SK-N-SH (cell line): Measurements from ENCODE around the gene ABLIM1. TPM values are rescaled to one million over a fixed set of nuclear protein-coding genes. Genes with fewer than 3 reads are reported as not detected.

Experiments used
- CTCF ChIA-PET: fragments of 300-600, 350-600 bp; formaldehyde crosslinking; extraction: SDS; loops from one replicate; lab custom pipeline; 2021; lab: Yijun Ruan, JAX
- POLR2A ChIA-PET: fragments of 350-600 bp; sonication (Branson Sonifier 250); formaldehyde crosslinking; extraction: SDS; loops from one replicate; lab custom pipeline; 2020; ENCODE audit warnings: antibody characterized with exemption, inconsistent platforms; lab: Yijun Ruan, JAX
- DNase-seq: peaks from one replicate; pipeline ENCODE4 v3.0.0; 2012
- H2AFZ ChIP-seq: fragments of 200-600 bp; sonication (generic); 2 replicates; pipeline ENCODE4 v1.8.1; 2016; ENCODE audit warnings: antibody characterized with exemption, mild to moderate bottlenecking, low read depth
- H3F3A ChIP-seq: fragments of 200-600 bp; sonication (generic); replicated peaks from 2 replicates; pipeline ENCODE3; 2016; ENCODE audit warnings: antibody characterized with exemption, mild to moderate bottlenecking; ENCODE audit not compliant: insufficient read depth
- H3K27ac ChIP-seq, 2 experiments: fragments of 200-500 bp in 1 of 2; fragments of 200-600 bp in 1 of 2; sonication (Bioruptor generic) in 1 of 2; sonication (generic), shearing (Covaris generic) in 1 of 2; 2 replicates each; pipeline versions ENCODE4 v1.5.1 to v1.6.1; 2014 to 2016; ENCODE audit warnings: low read depth in 2 of 2, inconsistent platforms in 1 of 2, low read length in 1 of 2, mild to moderate bottlenecking in 1 of 2, mixed read lengths in 1 of 2
- H3K27me3 ChIP-seq: fragments of 200-600 bp; sonication (generic), shearing (Covaris generic); 2 replicates; pipeline ENCODE4 v1.6.1; 2016; ENCODE audit warnings: mixed run types; ENCODE audit not compliant: insufficient read depth
- H3K36me3 ChIP-seq, 2 experiments: fragments of 200-500 bp in 1 of 2; fragments of 200-600 bp in 1 of 2; sonication (Bioruptor generic) in 1 of 2; sonication (generic) in 1 of 2; replicated peaks in 1 of 2; 2 replicates each; pipeline versions ENCODE3 to v1.5.1; 2014 to 2016; ENCODE audit warnings: low read length in 1 of 2, mild to moderate bottlenecking in 1 of 2; ENCODE audit not compliant: insufficient read depth in 2 of 2, control insufficient read depth in 1 of 2
- H3K4me1 ChIP-seq, 2 experiments: fragments of 200-500 bp in 1 of 2; fragments of 200-600 bp in 1 of 2; sonication (Bioruptor generic) in 1 of 2; sonication (generic), shearing (Covaris generic) in 1 of 2; 2 replicates each; pipeline versions ENCODE4 v1.5.1 to v1.6.1; 2014 to 2016; ENCODE audit warnings: low read depth in 1 of 2, low read length in 1 of 2, mixed run types in 1 of 2; ENCODE audit not compliant: insufficient read depth in 2 of 2, control insufficient read depth in 1 of 2
- H3K4me2 ChIP-seq: fragments of 200-600 bp; sonication (generic), shearing (Covaris generic); 2 replicates; pipeline ENCODE4 v1.6.1; 2017; ENCODE audit warnings: mixed run types
- H3K4me3 ChIP-seq, 2 experiments: fragments of 200-500 bp in 1 of 2; fragments of 200-600 bp in 1 of 2; sonication (Bioruptor generic) in 1 of 2; sonication (generic), shearing (Covaris generic) in 1 of 2; 2 replicates each; pipeline versions ENCODE4 v1.5.1 to v1.8.1; 2014 to 2016; ENCODE audit warnings: low read depth in 2 of 2, inconsistent platforms in 1 of 2, low read length in 1 of 2, mild to moderate bottlenecking in 1 of 2, mixed read lengths in 1 of 2, moderate library complexity in 1 of 2
- H3K79me2 ChIP-seq: fragments of 200-600 bp; sonication (generic); 2 replicates; pipeline ENCODE4 v1.8.1; 2017; ENCODE audit warnings: mild to moderate bottlenecking; ENCODE audit not compliant: insufficient read depth
- H3K9ac ChIP-seq: fragments of 200-600 bp; sonication (generic); 2 replicates; pipeline ENCODE4 v1.6.1; 2017; ENCODE audit warnings: mixed run types
- H3K9me2 ChIP-seq: fragments of 200-600 bp; sonication (generic); 2 replicates; pipeline ENCODE4 v1.6.1; 2017; ENCODE audit warnings: mixed run types
- H3K9me3 ChIP-seq: fragments of 200-600 bp; sonication (generic); 2 replicates; pipeline ENCODE4 v1.6.1; 2017; ENCODE audit warnings: mixed run types, mild to moderate bottlenecking, moderate library complexity
- H4K20me1 ChIP-seq: fragments of 200-600 bp; sonication (generic); 2 replicates; pipeline ENCODE4 v1.6.1; 2017; ENCODE audit warnings: mild to moderate bottlenecking, mixed run types; ENCODE audit not compliant: insufficient read depth
- CHD2 ChIP-seq: fragments of 150-350 bp; IDR thresholded peaks from 2 replicates; pipeline ENCODE4 v1.6.1; 2018; ENCODE audit warnings: low read length; ENCODE audit not compliant: partially characterized antibody
- ELF1 ChIP-seq: IDR thresholded peaks from 2 replicates; pipeline ENCODE4 v1.4.0; 2012
- EP300 ChIP-seq, 2 experiments: IDR thresholded peaks; 2 replicates each; pipeline versions ENCODE4 v1.4.0 to v1.6.1; 2012; ENCODE audit warnings: borderline replicate concordance in 1 of 2, low read depth in 1 of 2, low read length in 1 of 2
- EZH2phosphoT487 ChIP-seq: fragments of 200-600 bp; sonication (generic); IDR thresholded peaks from 2 replicates; pipeline ENCODE4 v1.6.1; 2017; ENCODE audit warnings: low read depth, mixed run types, mild to moderate bottlenecking, antibody characterized with exemption, moderate library complexity, borderline replicate concordance
- FOSL2 ChIP-seq: IDR thresholded peaks from 2 replicates; pipeline ENCODE4 v1.4.0; 2012; ENCODE audit warnings: low read depth, mild to moderate bottlenecking, moderate library complexity, borderline replicate concordance
- FOXM1 ChIP-seq: IDR thresholded peaks from 2 replicates; pipeline ENCODE4 v1.4.0; 2012; ENCODE audit warnings: low read depth, mild to moderate bottlenecking
- GABPA ChIP-seq: IDR thresholded peaks from 2 replicates; pipeline ENCODE4 v1.4.0; 2012; ENCODE audit warnings: low read depth, mild to moderate bottlenecking
- MEF2A ChIP-seq: IDR thresholded peaks from 2 replicates; pipeline ENCODE4 v1.4.0; 2012; ENCODE audit warnings: low read depth, borderline replicate concordance
- MXI1 ChIP-seq: IDR thresholded peaks from 2 replicates; pipeline ENCODE4 v1.6.1; 2012; ENCODE audit warnings: mild to moderate bottlenecking, low read depth, low read length, improper control_type of control experiment
- NRF1 ChIP-seq: IDR thresholded peaks from 2 replicates; pipeline ENCODE4 v1.6.1; 2012; ENCODE audit warnings: low read depth, mild to moderate bottlenecking, low read length
- RAD21 ChIP-seq: IDR thresholded peaks from 2 replicates; pipeline ENCODE4 v1.6.1; 2012; ENCODE audit warnings: mild to moderate bottlenecking, low read length
- RCOR1 ChIP-seq: fragments of 150-350 bp; IDR thresholded peaks from 2 replicates; pipeline ENCODE4 v1.6.1; 2017; ENCODE audit warnings: antibody characterized with exemption, low read length
- REST ChIP-seq: IDR thresholded peaks from 2 replicates; pipeline ENCODE4 v1.6.1; 2012; ENCODE audit warnings: mild to moderate bottlenecking, low read depth, low read length, moderate library complexity
- RFX5 ChIP-seq: IDR thresholded peaks from 2 replicates; pipeline ENCODE4 v1.6.1; 2012; ENCODE audit warnings: mild to moderate bottlenecking, improper control_type of control experiment, low read length
- USF1 ChIP-seq: IDR thresholded peaks from 2 replicates; pipeline ENCODE4 v1.4.0; 2012; ENCODE audit warnings: low read depth, borderline replicate concordance
- YY1 ChIP-seq: IDR thresholded peaks from 2 replicates; pipeline ENCODE4 v1.4.0; 2012; ENCODE audit warnings: low read depth, mild to moderate bottlenecking
- WGBS: methylation state at CpG from one replicate; pipeline ENCODE4 v1.1.6; 2017; ENCODE audit warnings: low lambda C conversion rate; 5-methylcytosine and 5-hydroxymethylcytosine counted together
- polyA plus RNA-seq, 3 experiments: library from polyadenylated mRNA; depleted of rRNA; stranded (reverse); fragments of >200 nt; gene quantifications; 2 replicates each; pipeline ENCODE4 v1.2.3, GENCODE V29; 2012
- TF ChIP-seq, protein P1 (sequence below): fragments of 150-350 bp; IDR thresholded peaks from 2 replicates; pipeline ENCODE4 v1.6.1; 2016; ENCODE audit warnings: mild to moderate bottlenecking, low read depth, low read length

Gene ABLIM1
- polyA plus RNA-seq, 1 of the 3 experiments (the other 2 are of a cell fraction), result 16.1 TPM

GRCh38 chr10:114576716-114577115 lies 81.4 kb downstream of the ABLIM1 start:
- ChIA-PET CTCF (interaction anchor here (1.9 kb wide), 1 partner anchor 26 kb away, joined by 5 read pairs; no protein-coding TSS in a partner anchor), POLR2A (no interaction called here)
- H2AFZ ChIP-seq, result no peak overlapping the region
- H3K9me3 ChIP-seq, result no peaks in the 10 kb centered on the region
- H3K27ac ChIP-seq, result peak overlapping the region in 1 of 2 experiments; percentile 56; a peak in 2 of 4 replicates
- no peak overlapping the region for H3K9ac ChIP-seq
- no peak overlapping the region for H3K4me3 ChIP-seq
- H3K36me3 ChIP-seq, result peaks cover 0 to 7% of the 10 kb centered on the region in 2 experiments
- no peaks in the 10 kb centered on the region for H3K9me2 ChIP-seq
- 80% methylated on average over 3 of the region's 3 CpGs for WGBS
- peaks cover 0 to 4% of the 10 kb centered on the region in 2 experiments; a peak in 2 of 4 replicates for H3K4me1 ChIP-seq
- H3K27me3 ChIP-seq, result no peaks in the 10 kb centered on the region
- no peaks in the 10 kb centered on the region for H3F3A ChIP-seq
- no peaks in the 10 kb centered on the region for H3K79me2 ChIP-seq
- H3K4me2 ChIP-seq, result no peak overlapping the region
- TF ChIP-seq REST (no peak), ELF1 (no peak), FOXM1 (no peak), GABPA (no peak), YY1 (no peak)
- TF ChIP-seq, protein P1, sequence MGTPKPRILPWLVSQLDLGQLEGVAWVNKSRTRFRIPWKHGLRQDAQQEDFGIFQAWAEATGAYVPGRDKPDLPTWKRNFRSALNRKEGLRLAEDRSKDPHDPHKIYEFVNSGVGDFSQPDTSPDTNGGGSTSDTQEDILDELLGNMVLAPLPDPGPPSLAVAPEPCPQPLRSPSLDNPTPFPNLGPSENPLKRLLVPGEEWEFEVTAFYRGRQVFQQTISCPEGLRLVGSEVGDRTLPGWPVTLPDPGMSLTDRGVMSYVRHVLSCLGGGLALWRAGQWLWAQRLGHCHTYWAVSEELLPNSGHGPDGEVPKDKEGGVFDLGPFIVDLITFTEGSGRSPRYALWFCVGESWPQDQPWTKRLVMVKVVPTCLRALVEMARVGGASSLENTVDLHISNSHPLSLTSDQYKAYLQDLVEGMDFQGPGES, result no peak
- TF ChIP-seq, all 33 proteins: peak for 0
- DNase-seq, result no peak
- no peaks in the 10 kb centered on the region for H4K20me1 ChIP-seq

DNA sequence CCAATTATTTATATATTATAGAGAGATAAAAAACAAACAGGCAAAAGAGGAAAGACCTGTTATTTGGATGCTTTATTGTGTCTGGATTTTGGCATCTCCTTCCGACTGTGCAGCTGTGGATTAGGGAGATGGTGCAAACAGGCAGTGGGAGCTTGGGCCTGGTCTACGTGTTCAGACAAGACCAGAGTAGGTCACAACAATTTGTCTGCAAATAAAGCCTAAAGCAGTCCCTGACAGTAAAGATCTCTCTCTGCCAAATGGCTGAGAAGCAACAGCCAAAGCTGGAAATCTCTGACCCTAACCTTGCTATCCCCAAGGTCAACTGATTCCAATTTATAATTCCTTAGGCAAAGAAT lies 82.0 kb downstream of the ABLIM1 start:
- Histone ChIP-seq H3K27me3 (no peaks in the 10 kb centered on the region), H3K9ac (no peak overlapping the region), H4K20me1 (no peaks in the 10 kb centered on the region), H3K27ac (no peak overlapping the region), H2AFZ (no peak overlapping the region), H3K4me2 (no peak overlapping the region), H3K4me1 (peaks cover 0 to 7% of the 10 kb centered on the region in 2 experiments; a peak in 2 of 4 replicates), H3F3A (no peaks in the 10 kb centered on the region), H3K9me2 (no peaks in the 10 kb centered on the region), H3K9me3 (no peaks in the 10 kb centered on the region), H3K36me3 (peaks cover 0 to 7% of the 10 kb centered on the region in 2 experiments), H3K4me3 (no peak overlapping the region), H3K79me2 (no peaks in the 10 kb centered on the region)
- WGBS, result 100% methylated on average over 2 of the region's 2 CpGs
- DNase-seq, result no peak
- ChIA-PET POLR2A (no interaction called here), CTCF (interaction anchor here (0.8 to 1.9 kb wide), 3 partner anchors 17 to 210 kb away, joined by 3 to 5 read pairs (median 4); no protein-coding TSS in a partner anchor)
- TF ChIP-seq RAD21 (no peak), FOXM1 (no peak), FOSL2 (no peak), REST (no peak), ELF1 (no peak), EP300 (IDR thresholded peaks at IDR 0.05; ENCODE audit: borderline replicate concordance in 1 of 2, low read depth in 1 of 2, low read length in 1 of 2) (no peak), RCOR1 (no peak), MXI1 (no peak), MEF2A (no peak), USF1 (no peak), NRF1 (no peak), EZH2phosphoT487 (no peak), CHD2 (no peak), RFX5 (no peak)
